Parathyroid adenoma (tissue), 2 donors: ENCODE results near the gene RCN2.
A peak's percentile ranks its signal among the peaks of the same experiment; 100 is the strongest.

Experiments used
- H2AFZ ChIP-seq: fragments of 300-600 bp; sonication (generic); one replicate; pipeline ENCODE4 v1.7.0; 2017; ENCODE audit warnings: antibody characterized with exemption, mild to moderate bottlenecking
- H3K27ac ChIP-seq: fragments of 300-600 bp; sonication (generic); one replicate; pipeline ENCODE4 v1.7.0; 2017
- H3K27me3 ChIP-seq: fragments of 300-600 bp; sonication (generic); one replicate; pipeline ENCODE4 v1.7.0; 2017; ENCODE audit warnings: low read length; ENCODE audit not compliant: control insufficient read depth, insufficient read depth
- H3K36me3 ChIP-seq: fragments of 300-600 bp; sonication (generic); one replicate; pipeline ENCODE4 v1.7.0; 2017; ENCODE audit warnings: low read length; ENCODE audit not compliant: control insufficient read depth, insufficient read depth
- H3K4me1 ChIP-seq: fragments of 300-600 bp; sonication (generic); one replicate; pipeline ENCODE4 v1.7.0; 2017; ENCODE audit warnings: control low read depth
- H3K4me2 ChIP-seq: fragments of 300-600 bp; sonication (generic); one replicate; pipeline ENCODE4 v1.7.0; 2017; ENCODE audit warnings: low read length
- H3K4me3 ChIP-seq: fragments of 300-600 bp; sonication (generic); one replicate; pipeline ENCODE4 v1.7.0; 2017; ENCODE audit warnings: low read depth, low read length
- H3K79me2 ChIP-seq: fragments of 300-600 bp; sonication (generic); one replicate; pipeline ENCODE4 v1.7.0; 2017; ENCODE audit warnings: control low read depth
- H3K9ac ChIP-seq: fragments of 300-600 bp; sonication (generic); one replicate; pipeline ENCODE4 v1.7.0; 2017; ENCODE audit warnings: mild to moderate bottlenecking
- H3K9me3 ChIP-seq: fragments of 300-600 bp; sonication (generic); one replicate; pipeline ENCODE4 v1.7.0; 2017; ENCODE audit warnings: low read length; ENCODE audit not compliant: control insufficient read depth
- TF ChIP-seq, protein P1 (sequence below): fragments of 300-600 bp; sonication (generic); IDR thresholded peaks from one replicate; pipeline ENCODE4 v1.7.0; 2017; ENCODE audit warnings: antibody characterized with exemption, mild to moderate bottlenecking
- donor health status: primary hyperparathyroidism.

The RCN2 gene

DNA sequence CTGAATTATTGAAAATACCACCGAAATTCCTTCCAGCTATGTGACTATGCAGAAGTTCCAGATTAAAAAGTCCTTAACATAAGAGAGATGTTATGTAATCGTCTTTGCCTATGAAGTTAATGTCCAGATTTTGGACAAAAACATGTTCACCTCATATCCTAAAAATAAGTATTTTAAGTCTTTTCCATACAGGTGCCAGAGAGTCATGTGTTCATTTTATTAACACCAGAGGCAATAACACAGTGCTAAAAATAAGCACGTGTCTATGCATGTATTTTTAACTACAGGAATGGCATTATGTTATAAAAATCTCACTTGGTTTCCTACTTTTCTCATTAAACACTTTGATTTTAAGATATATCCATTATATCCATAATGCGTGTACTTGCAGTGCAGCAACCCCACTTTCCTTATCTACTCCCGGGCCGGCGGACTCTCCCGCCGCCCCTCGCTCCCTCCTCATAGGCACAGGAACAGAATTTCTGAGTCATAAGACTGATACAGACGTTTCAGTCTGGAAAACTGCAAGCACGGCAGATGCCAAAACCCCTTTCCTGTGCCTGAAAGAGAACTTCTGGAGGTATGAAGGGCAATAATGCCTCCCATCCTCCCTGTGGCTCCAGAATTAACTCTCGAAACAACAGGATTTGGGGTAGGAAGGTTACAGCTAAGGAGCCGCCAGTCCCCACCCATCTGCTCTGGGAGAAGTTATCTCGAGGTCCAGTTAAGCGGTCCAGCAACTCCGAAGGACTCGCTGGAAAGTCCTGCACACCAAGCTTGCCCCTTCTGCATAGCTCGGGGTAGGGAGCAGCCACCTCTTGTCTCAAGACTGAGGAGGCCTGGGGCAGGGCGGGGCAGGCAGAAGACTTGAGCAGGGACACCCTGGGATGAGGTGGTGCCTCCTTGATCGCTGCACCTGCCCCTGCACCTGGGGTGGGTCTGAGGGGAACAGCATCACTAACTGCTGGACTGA is 41.1 kb downstream of the RCN2 start:
- no peak overlapping the region for H3K4me3 ChIP-seq
- H3K9me3 ChIP-seq = no peaks in the 10 kb centered on the region
- TF ChIP-seq, protein P1, sequence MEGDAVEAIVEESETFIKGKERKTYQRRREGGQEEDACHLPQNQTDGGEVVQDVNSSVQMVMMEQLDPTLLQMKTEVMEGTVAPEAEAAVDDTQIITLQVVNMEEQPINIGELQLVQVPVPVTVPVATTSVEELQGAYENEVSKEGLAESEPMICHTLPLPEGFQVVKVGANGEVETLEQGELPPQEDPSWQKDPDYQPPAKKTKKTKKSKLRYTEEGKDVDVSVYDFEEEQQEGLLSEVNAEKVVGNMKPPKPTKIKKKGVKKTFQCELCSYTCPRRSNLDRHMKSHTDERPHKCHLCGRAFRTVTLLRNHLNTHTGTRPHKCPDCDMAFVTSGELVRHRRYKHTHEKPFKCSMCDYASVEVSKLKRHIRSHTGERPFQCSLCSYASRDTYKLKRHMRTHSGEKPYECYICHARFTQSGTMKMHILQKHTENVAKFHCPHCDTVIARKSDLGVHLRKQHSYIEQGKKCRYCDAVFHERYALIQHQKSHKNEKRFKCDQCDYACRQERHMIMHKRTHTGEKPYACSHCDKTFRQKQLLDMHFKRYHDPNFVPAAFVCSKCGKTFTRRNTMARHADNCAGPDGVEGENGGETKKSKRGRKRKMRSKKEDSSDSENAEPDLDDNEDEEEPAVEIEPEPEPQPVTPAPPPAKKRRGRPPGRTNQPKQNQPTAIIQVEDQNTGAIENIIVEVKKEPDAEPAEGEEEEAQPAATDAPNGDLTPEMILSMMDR = no peak
- H3K27me3 ChIP-seq = no peaks in the 10 kb centered on the region
- H3K9ac ChIP-seq = no peak overlapping the region
- no peaks in the 10 kb centered on the region for H3K4me1 ChIP-seq
- no peak overlapping the region for H3K4me2 ChIP-seq
- H2AFZ ChIP-seq = no peak overlapping the region
- no peak overlapping the region for H3K27ac ChIP-seq
- no peaks in the 10 kb centered on the region for H3K36me3 ChIP-seq
- H3K79me2 ChIP-seq = no peaks in the 10 kb centered on the region

- no peaks in the 10 kb centered on the region for H3K9me3 ChIP-seq
- H3K27ac ChIP-seq = no peak overlapping the region
- no peak overlapping the region for H2AFZ ChIP-seq
- no peak overlapping the region for H3K9ac ChIP-seq
- no peak overlapping the region for H3K4me2 ChIP-seq
- H3K27me3 ChIP-seq = no peaks in the 10 kb centered on the region
- no peak overlapping the region for H3K4me3 ChIP-seq
- no peaks in the 10 kb centered on the region for H3K4me1 ChIP-seq
- TF ChIP-seq, protein P1 = peak; percentile 7
- H3K79me2 ChIP-seq = no peaks in the 10 kb centered on the region
- H3K36me3 ChIP-seq = no peaks in the 10 kb centered on the region
Measured at GRCh38 chr15:76973362-76973743, 41.8 kb downstream of the RCN2 start.

GRCh38 chr15:76973906-76974305 is 42.4 kb downstream of the RCN2 start:
- H3K27ac ChIP-seq = no peak overlapping the region

DNA sequence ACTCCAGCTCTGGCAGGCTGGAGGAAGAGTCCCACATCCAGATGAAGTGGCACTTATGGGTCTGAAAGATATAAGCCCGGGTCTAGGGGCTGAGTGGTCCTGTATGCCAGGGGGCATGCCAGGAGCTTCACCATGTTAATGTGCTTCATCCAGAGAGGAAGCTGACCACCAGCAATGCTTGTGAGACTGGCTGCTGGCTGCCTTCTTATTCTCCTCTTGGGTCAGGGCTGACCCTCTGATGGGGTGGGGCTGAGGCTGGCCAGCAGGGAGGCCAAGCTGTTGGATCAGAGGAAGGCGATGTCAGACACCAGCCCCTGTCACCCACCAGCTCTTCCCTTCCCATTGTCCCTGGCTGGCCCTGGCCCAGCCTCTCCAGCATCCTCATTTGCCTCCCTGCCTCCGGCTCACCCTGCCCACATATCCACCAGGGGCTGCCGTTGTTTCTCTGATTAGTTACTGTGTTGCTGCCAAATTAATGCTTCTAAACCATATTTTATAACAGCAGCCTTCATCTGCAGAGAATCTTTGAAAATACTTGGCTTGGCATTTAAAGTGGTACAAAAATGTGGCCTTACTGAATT is 43.0 kb downstream of the RCN2 start:
- Histone ChIP-seq H3K36me3 (no peaks in the 10 kb centered on the region), H3K27ac (no peak overlapping the region), H3K4me3 (no peak overlapping the region), H3K9me3 (no peaks in the 10 kb centered on the region), H3K4me2 (no peak overlapping the region), H3K9ac (no peak overlapping the region), H3K79me2 (no peaks in the 10 kb centered on the region), H3K4me1 (no peaks in the 10 kb centered on the region), H2AFZ (no peak overlapping the region), H3K27me3 (no peaks in the 10 kb centered on the region)
- TF ChIP-seq, protein P1 = no peak

More at GRCh38 chr15:76973906-76974305, 42.4 kb downstream of the RCN2 start:
- H3K79me2 ChIP-seq = no peaks in the 10 kb centered on the region
- TF ChIP-seq, protein P1 = no peak
- no peak overlapping the region for H3K9ac ChIP-seq
- no peaks in the 10 kb centered on the region for H3K27me3 ChIP-seq
- no peaks in the 10 kb centered on the region for H3K36me3 ChIP-seq
- no peaks in the 10 kb centered on the region for H3K9me3 ChIP-seq
- H2AFZ ChIP-seq = no peak overlapping the region
- H3K4me2 ChIP-seq = no peak overlapping the region
- H3K4me3 ChIP-seq = no peak overlapping the region
- no peaks in the 10 kb centered on the region for H3K4me1 ChIP-seq
